Fibroblast of the conjunctiva (primary cell): Measurements from ENCODE around the gene ELP4.
"Not testable (repeated sequence)": the region's sequence is repeated elsewhere in the genome, so short reads cannot be mapped to it uniquely, and the experiment has no call there.

ENCODE experiments used
- DNase-seq: peaks from one replicate; pipeline ENCODE4 v3.0.0-alpha.2; 2010; ENCODE audit warnings: low read depth

Gene ELP4

GRCh38 chr11:31542862-31543261 lies 33.3 kb downstream of the ELP4 start:
- no peak for DNase-seq

GRCh38 chr11:31555938-31556337 lies 46.4 kb downstream of the ELP4 start:
- no peak for DNase-seq

- DNase-seq = no peak
These were observed 48.4 kb downstream of the ELP4 start for GRCh38 chr11:31558001-31558400.

- no peak for DNase-seq
These were observed 51.4 kb downstream of the ELP4 start for GRCh38 chr11:31560842-31561476.

DNA sequence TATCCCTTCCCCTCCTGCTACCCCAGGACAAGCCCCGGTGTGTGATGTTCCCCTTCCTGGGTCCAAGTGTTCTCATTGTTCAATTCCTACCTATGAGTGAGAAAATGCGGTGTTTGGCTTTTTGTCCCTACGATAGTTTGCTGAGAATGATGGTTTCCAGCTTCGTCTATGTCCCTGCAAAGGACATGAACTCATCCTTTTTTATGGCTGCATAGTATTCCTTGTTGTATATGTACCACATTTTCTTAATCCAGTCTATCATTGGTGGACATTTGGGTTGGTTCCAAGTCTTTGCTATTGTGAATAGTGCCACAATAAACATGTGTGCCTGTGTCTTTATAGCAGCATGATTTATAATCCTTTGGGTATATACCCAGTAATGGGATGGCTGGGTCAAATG lies 55.0 kb downstream of the ELP4 start:
- not testable (repeated sequence) for DNase-seq

GRCh38 chr11:31574133-31574532 lies 64.6 kb downstream of the ELP4 start:
- not testable (repeated sequence) for DNase-seq

GRCh38 chr11:31575764-31576163 lies 66.2 kb downstream of the ELP4 start:
- DNase-seq = not testable (repeated sequence)

DNA sequence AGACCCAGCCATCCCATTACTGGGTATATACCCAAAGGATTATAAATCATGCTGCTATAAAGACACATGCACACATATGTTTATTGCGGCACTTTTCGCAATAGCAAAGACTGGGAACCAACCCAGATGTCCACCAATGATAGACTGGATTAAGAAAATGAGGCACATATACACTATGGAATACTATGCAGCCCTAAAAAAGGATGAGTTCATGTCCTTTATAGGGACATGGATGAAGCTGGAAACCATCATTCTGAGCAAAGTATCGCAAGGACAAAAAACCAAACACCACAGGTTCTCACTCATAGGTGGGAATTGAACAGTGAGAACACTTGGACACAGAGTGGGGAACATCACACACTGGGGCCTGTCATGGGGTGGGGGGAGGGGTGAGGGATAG lies 69.8 kb downstream of the ELP4 start:
- not testable (repeated sequence) for DNase-seq

GRCh38 chr11:31582697-31583096 lies 73.1 kb downstream of the ELP4 start:
- DNase-seq = no peak

- no peak for DNase-seq
These were observed 88.9 kb downstream of the ELP4 start for GRCh38 chr11:31598454-31598853.

- DNase-seq = no peak
These were observed 92.2 kb downstream of the ELP4 start for GRCh38 chr11:31601635-31602282.

GRCh38 chr11:31606893-31607292 lies 97.3 kb downstream of the ELP4 start:
- no peak for DNase-seq

- DNase-seq = no peak
These were observed 98.3 kb downstream of the ELP4 start for GRCh38 chr11:31607914-31608313.

DNA sequence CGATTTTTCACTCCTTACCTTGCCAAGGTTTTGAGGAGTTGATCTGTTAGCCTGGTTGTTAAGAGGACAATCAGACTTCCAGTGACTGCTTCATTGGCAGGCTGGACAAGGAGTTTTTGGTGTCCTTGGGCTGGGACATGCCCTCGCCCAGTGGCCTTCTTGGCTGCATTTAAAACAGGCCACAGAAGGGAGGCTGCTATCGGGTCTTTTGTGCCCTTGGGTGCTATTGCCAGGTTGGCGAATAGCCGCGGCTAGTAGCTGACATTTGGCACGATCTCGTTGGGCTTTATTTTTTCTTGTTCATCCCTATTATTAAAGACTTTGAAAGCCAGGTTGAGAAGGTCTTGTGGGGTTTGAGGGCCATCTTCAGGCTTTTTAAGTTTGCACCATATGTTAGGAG lies 99.4 kb downstream of the ELP4 start:
- DNase-seq = no peak

DNA sequence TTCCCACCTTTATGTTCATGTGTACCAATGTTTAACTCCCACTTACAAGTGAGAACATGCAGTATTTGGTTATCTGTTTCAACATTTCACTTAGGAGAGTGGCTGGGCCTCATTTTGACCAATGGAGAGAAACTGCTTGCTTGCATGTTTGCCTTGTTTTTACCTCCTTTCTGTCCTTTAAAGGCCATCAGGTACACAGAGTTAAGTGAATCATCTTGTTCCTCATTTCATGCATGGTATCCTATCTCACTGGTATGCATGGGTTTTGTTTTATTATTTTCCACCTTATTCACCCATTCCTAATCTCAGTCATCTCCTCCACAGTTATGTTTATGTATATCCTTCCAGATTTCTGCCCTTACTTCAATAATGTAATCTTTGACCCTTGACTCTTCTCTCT lies 101.0 kb downstream of the ELP4 start:
- DNase-seq = no peak

GRCh38 chr11:31617246-31617645 lies 107.7 kb downstream of the ELP4 start:
- DNase-seq = no peak

GRCh38 chr11:31619980-31620379 lies 110.4 kb downstream of the ELP4 start:
- DNase-seq = no peak

- DNase-seq = no peak
These were observed 110.9 kb downstream of the ELP4 start for GRCh38 chr11:31620434-31620833.

DNA sequence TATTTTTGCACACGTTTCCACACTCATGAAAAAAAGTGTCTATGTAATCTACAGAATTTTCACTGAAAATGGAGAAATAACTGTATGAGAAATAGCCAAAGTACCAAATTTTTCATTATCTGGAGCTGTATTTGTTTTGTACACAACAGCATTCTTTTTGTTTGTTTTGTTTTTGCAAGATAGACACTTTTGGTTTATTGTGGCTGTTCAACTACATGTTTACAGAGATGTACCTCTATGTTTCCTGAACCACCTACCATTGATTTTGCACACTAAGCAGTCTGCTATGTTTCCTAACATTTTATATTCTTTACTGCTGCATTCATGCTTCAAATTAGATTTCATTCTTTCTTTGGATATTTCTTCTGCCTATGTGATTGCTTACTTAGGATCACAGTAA lies 116.3 kb downstream of the ELP4 start:
- no peak for DNase-seq

- no peak for DNase-seq
These were observed 118.5 kb downstream of the ELP4 start for GRCh38 chr11:31628111-31628510.

DNA sequence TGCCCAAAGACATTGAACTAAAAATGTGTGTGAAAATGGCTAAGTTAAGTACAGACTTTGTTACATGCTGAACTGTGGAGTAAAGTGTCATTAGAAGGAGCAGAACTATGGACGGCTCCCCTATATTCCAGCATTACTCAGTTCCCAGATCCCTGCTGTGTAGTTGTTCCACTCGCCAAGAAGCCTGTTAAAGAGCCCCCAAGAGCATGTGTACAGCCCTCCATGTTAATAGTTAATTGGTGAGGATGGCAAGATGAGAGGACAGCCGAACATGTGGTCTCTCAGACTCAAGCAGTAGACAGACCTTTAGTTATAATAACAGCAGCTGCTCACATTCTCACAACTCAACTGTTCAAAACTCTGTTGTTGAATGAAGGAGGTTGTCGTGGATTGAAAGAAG lies 127.4 kb downstream of the ELP4 start:
- no peak for DNase-seq

- DNase-seq = no peak
These were observed 131.0 kb downstream of the ELP4 start for GRCh38 chr11:31640611-31641010.

GRCh38 chr11:31641477-31642062 lies 132.0 kb downstream of the ELP4 start:
- DNase-seq = no peak

DNA sequence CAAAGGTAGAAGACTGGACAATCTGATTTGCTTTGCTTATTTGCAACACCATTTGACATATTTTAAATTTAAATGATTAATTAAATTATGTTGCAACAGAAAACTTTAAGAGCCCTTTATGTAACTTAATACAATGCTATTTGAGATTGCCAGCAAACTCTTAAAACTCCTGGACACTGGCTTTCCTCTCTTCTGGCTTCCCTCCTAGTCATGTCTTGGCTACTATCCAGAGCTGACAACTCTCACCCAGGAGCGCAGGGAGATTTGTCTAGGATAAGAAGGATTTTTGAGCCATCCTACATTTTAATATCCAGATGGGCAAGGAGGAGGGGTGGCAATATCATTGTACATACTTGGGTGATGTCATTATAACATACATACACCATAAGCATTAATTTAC lies 134.3 kb downstream of the ELP4 start:
- DNase-seq = peak; percentile 13
